ENCODE measurements around the gene TNRC18.
A peak's percentile ranks its signal among the peaks of the same experiment; 100 is the strongest.
"Not testable (repeated sequence)": the region's sequence is repeated elsewhere in the genome, so short reads cannot be mapped to it uniquely, and the experiment has no call there.

Gene TNRC18

GRCh38 chr7:5423306-5423975 is at the start of gene TNRC18:
TSS of gene TNRC18 (minus strand) at chr7:5423834. CDS start at chr7:5421246, 2,588 bp downstream.
- Histone ChIP-seq H3K27me3 (ENCODE audit: control insufficient read depth, insufficient read depth, low read length) (no peaks in the 10 kb centered on the region), H3K4me3 (ENCODE audit: low read length) (peak within 1 kb of the TSS; percentile 98), H3K36me3 (ENCODE audit: control insufficient read depth, insufficient read depth, low read length) (no peaks in the 10 kb centered on the region), H3K27ac (ENCODE audit: low read depth, low read length) (peak within 1 kb of the TSS; percentile 99), H3K4me1 (ENCODE audit: control insufficient read depth, insufficient read depth, low read length) (peaks cover 4% of the 10 kb centered on the region), H3K9ac (ENCODE audit: low read length) (peak within 1 kb of the TSS; percentile 93)

- Histone ChIP-seq H3K27me3 (ENCODE audit: control insufficient read depth, insufficient read depth, low read length) (no peaks in the 10 kb centered on the region), H3K9ac (ENCODE audit: low read length) (no peak overlapping the region), H3K27ac (ENCODE audit: low read depth, low read length) (no peak overlapping the region), H3K36me3 (ENCODE audit: control insufficient read depth, insufficient read depth, low read length) (no peaks in the 10 kb centered on the region), H3K4me3 (ENCODE audit: low read length) (no peak overlapping the region), H3K4me1 (ENCODE audit: control insufficient read depth, insufficient read depth, low read length) (no peaks in the 10 kb centered on the region)
Measured at GRCh38 chr7:5472432-5473315, 49.0 kb upstream of the TNRC18 start.

GRCh38 chr7:5471623-5472022 is 48.0 kb upstream of the TNRC18 start:
- not testable (repeated sequence) for H3K4me1 ChIP-seq (ENCODE audit: control insufficient read depth, insufficient read depth, low read length); H3K36me3 ChIP-seq (ENCODE audit: control insufficient read depth, insufficient read depth, low read length); H3K9ac ChIP-seq (ENCODE audit: low read length); H3K27ac ChIP-seq (ENCODE audit: low read depth, low read length); H3K4me3 ChIP-seq (ENCODE audit: low read length); H3K27me3 ChIP-seq (ENCODE audit: control insufficient read depth, insufficient read depth, low read length)

- Histone ChIP-seq H3K27ac (ENCODE audit: low read depth, low read length) (no peak overlapping the region), H3K36me3 (ENCODE audit: control insufficient read depth, insufficient read depth, low read length) (no peaks in the 10 kb centered on the region), H3K4me1 (ENCODE audit: control insufficient read depth, insufficient read depth, low read length) (no peaks in the 10 kb centered on the region), H3K27me3 (ENCODE audit: control insufficient read depth, insufficient read depth, low read length) (no peaks in the 10 kb centered on the region), H3K9ac (ENCODE audit: low read length) (no peak overlapping the region), H3K4me3 (ENCODE audit: low read length) (no peak overlapping the region)
Measured at GRCh38 chr7:5470816-5471215, 47.2 kb upstream of the TNRC18 start.

DNA sequence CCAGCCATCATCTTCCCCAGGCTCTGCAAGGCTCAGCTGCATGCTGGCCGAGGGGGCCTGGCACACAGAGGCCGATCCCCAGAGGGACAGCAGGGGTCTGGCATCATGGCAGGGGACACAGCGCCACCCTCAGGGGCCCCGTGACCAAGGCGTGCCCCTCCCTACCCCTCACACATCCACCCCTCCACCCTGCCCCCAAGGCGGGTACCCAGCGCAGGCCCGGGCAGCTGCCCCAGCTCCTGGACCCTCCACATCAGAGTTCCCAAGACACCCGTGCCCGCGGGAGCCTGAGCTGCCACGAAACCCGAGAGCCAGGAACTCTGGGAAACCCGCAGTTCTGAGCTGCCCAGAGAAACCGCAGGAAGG is 46.5 kb upstream of the TNRC18 start:
- no peak overlapping the region for H3K9ac ChIP-seq (ENCODE audit: low read length)
- H3K4me3 ChIP-seq (ENCODE audit: low read length), result no peak overlapping the region
- H3K27ac ChIP-seq (ENCODE audit: low read depth, low read length), result no peak overlapping the region

DNA sequence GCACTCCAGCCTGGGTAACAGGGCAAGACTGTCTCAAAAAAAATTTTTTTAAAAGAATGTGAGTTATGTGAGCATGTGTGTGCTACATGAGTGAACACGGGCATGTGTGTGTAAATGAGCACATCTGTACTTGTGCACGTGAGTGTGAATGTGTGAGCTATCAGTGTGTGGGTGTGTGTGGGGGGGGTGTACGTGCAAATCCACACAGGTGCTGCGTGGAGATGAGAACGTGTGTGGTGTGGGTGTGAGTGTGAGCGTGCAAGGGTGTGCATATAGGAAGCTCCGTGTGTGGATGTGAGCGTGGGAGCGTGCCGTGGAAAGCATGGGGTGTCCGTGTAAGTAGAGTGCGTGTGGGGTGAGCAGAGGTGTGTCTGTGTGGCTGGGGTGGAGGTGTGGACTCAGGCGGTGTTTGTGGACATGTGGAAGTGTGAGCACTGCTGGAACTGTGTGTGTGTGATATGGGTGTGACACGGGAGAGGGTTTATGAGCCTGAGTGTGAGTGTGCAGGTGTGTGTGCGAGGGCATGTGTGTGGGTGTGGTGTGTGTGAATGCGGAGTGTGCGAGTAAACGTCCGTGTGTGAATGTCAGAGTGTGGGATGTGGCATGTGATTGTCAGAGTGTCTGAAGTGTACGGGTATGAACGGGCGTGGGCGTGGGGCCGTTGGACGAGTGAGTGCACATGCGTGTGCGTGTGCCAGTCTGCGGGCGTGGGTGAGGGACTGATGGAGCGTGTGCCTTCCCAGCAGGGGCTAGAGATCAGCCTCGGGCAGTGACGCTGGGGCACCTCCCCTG is 45.9 kb upstream of the TNRC18 start:
- Histone ChIP-seq H3K36me3 (ENCODE audit: control insufficient read depth, insufficient read depth, low read length) (no peaks in the 10 kb centered on the region), H3K4me1 (ENCODE audit: control insufficient read depth, insufficient read depth, low read length) (no peaks in the 10 kb centered on the region), H3K9ac (ENCODE audit: low read length) (no peak overlapping the region), H3K27me3 (ENCODE audit: control insufficient read depth, insufficient read depth, low read length) (no peaks in the 10 kb centered on the region), H3K27ac (ENCODE audit: low read depth, low read length) (no peak overlapping the region), H3K4me3 (ENCODE audit: low read length) (no peak overlapping the region)

More for the DNA sequence above, 46.5 kb upstream of the TNRC18 start:
- no peaks in the 10 kb centered on the region for H3K27me3 ChIP-seq (ENCODE audit: control insufficient read depth, insufficient read depth, low read length)
- H3K4me1 ChIP-seq (ENCODE audit: control insufficient read depth, insufficient read depth, low read length), result no peaks in the 10 kb centered on the region
- no peaks in the 10 kb centered on the region for H3K36me3 ChIP-seq (ENCODE audit: control insufficient read depth, insufficient read depth, low read length)

- H3K4me3 ChIP-seq (ENCODE audit: low read length), result no peak overlapping the region
- no peaks in the 10 kb centered on the region for H3K36me3 ChIP-seq (ENCODE audit: control insufficient read depth, insufficient read depth, low read length)
- H3K27me3 ChIP-seq (ENCODE audit: control insufficient read depth, insufficient read depth, low read length), result no peaks in the 10 kb centered on the region
- no peaks in the 10 kb centered on the region for H3K4me1 ChIP-seq (ENCODE audit: control insufficient read depth, insufficient read depth, low read length)
- no peak overlapping the region for H3K27ac ChIP-seq (ENCODE audit: low read depth, low read length)
- H3K9ac ChIP-seq (ENCODE audit: low read length), result no peak overlapping the region
Measured at GRCh38 chr7:5467645-5468044, 44.0 kb upstream of the TNRC18 start.

GRCh38 chr7:5466551-5466950 is 42.9 kb upstream of the TNRC18 start:
- H3K27me3 ChIP-seq (ENCODE audit: control insufficient read depth, insufficient read depth, low read length), result no peaks in the 10 kb centered on the region
- H3K4me3 ChIP-seq (ENCODE audit: low read length), result no peak overlapping the region
- H3K27ac ChIP-seq (ENCODE audit: low read depth, low read length), result no peak overlapping the region
- H3K36me3 ChIP-seq (ENCODE audit: control insufficient read depth, insufficient read depth, low read length), result no peaks in the 10 kb centered on the region
- no peaks in the 10 kb centered on the region for H3K4me1 ChIP-seq (ENCODE audit: control insufficient read depth, insufficient read depth, low read length)
- H3K9ac ChIP-seq (ENCODE audit: low read length), result no peak overlapping the region

DNA sequence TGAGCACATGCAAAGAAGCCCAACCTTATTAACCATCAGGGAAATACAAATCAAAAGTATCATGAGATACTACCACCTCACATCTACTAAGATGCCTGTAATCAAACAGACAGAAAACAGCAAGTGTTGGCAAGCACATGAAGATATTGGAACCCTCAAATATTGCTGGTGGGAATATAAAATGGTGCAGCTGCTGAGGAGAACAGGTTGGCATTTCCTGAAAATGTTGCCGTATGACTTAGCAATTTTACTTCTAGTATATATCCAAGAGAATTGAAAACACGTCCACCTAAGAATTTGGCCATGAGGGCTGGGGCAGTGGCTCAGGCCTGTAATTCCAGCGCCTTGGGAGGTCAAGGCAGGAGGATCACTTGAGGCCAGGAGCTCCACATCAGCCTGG is 39.4 kb upstream of the TNRC18 start:
- Histone ChIP-seq H3K36me3 (ENCODE audit: control insufficient read depth, insufficient read depth, low read length) (no peaks in the 10 kb centered on the region), H3K27ac (ENCODE audit: low read depth, low read length) (no peak overlapping the region), H3K27me3 (ENCODE audit: control insufficient read depth, insufficient read depth, low read length) (no peaks in the 10 kb centered on the region), H3K9ac (ENCODE audit: low read length) (no peak overlapping the region), H3K4me1 (ENCODE audit: control insufficient read depth, insufficient read depth, low read length) (peaks cover 1% of the 10 kb centered on the region), H3K4me3 (ENCODE audit: low read length) (no peak overlapping the region)

- Histone ChIP-seq H3K36me3 (ENCODE audit: control insufficient read depth, insufficient read depth, low read length) (no peaks in the 10 kb centered on the region), H3K4me3 (ENCODE audit: low read length) (no peak overlapping the region), H3K27me3 (ENCODE audit: control insufficient read depth, insufficient read depth, low read length) (no peaks in the 10 kb centered on the region), H3K27ac (ENCODE audit: low read depth, low read length) (no peak overlapping the region), H3K4me1 (ENCODE audit: control insufficient read depth, insufficient read depth, low read length) (peaks cover 2% of the 10 kb centered on the region), H3K9ac (ENCODE audit: low read length) (no peak overlapping the region)
Measured at GRCh38 chr7:5462216-5462615, 38.6 kb upstream of the TNRC18 start.

GRCh38 chr7:5458921-5459480 is 35.4 kb upstream of the TNRC18 start:
- peaks cover 2% of the 10 kb centered on the region for H3K4me1 ChIP-seq (ENCODE audit: control insufficient read depth, insufficient read depth, low read length)

GRCh38 chr7:5457245-5457735 is 33.7 kb upstream of the TNRC18 start:
- Histone ChIP-seq H3K36me3 (ENCODE audit: control insufficient read depth, insufficient read depth, low read length) (no peaks in the 10 kb centered on the region), H3K9ac (ENCODE audit: low read length) (no peak overlapping the region), H3K27ac (ENCODE audit: low read depth, low read length) (peak overlapping the region; percentile 71), H3K4me1 (ENCODE audit: control insufficient read depth, insufficient read depth, low read length) (peaks cover 2% of the 10 kb centered on the region), H3K27me3 (ENCODE audit: control insufficient read depth, insufficient read depth, low read length) (no peaks in the 10 kb centered on the region), H3K4me3 (ENCODE audit: low read length) (no peak overlapping the region)

More at GRCh38 chr7:5458921-5459480, 35.4 kb upstream of the TNRC18 start:
- no peak overlapping the region for H3K9ac ChIP-seq (ENCODE audit: low read length)
- no peak overlapping the region for H3K4me3 ChIP-seq (ENCODE audit: low read length)
- no peaks in the 10 kb centered on the region for H3K36me3 ChIP-seq (ENCODE audit: control insufficient read depth, insufficient read depth, low read length)
- H3K27me3 ChIP-seq (ENCODE audit: control insufficient read depth, insufficient read depth, low read length), result no peaks in the 10 kb centered on the region
- H3K27ac ChIP-seq (ENCODE audit: low read depth, low read length), result no peak overlapping the region

Measured in rectal smooth muscle tissue (tissue), 1 donor.